Colonic mucosa (tissue), 4 donors: ENCODE measurements around the gene DDX54. TPM values are rescaled to one million over a fixed set of nuclear protein-coding genes. Genes with fewer than 3 reads are reported as not detected.

Experiments
- DNase-seq: peaks from one replicate; pipeline ENCODE4 v3.0.0-alpha.2; 2020
- H3K27ac ChIP-seq: fragments of 200-600 bp; one replicate; pipeline ENCODE4 v1.8.0; 2021
- H3K27me3 ChIP-seq: fragments of 200-600 bp; one replicate; pipeline ENCODE4 v1.8.0; 2021
- H3K36me3 ChIP-seq: fragments of 200-600 bp; one replicate; pipeline ENCODE4 v1.8.0; 2021
- H3K4me1 ChIP-seq: fragments of 200-600 bp; one replicate; pipeline ENCODE4 v1.8.0; 2021; ENCODE audit warnings: mild to moderate bottlenecking
- H3K4me3 ChIP-seq: fragments of 200-600 bp; one replicate; pipeline ENCODE4 v1.8.0; 2021
- H3K9ac ChIP-seq, 2 donors: one replicate each; pipeline ENCODE4 v1.7.0; 2013; ENCODE audit warnings: control low read depth in 2 of 2, low read depth in 2 of 2, low read length in 2 of 2
- H3K9me3 ChIP-seq: fragments of 200-600 bp; one replicate; pipeline ENCODE4 v1.8.0; 2021
- CTCF ChIP-seq: fragments of 200-600 bp; IDR thresholded peaks from one replicate; pipeline ENCODE4 v1.8.0; 2022; ENCODE audit warnings: antibody characterized with exemption, mild to moderate bottlenecking
- intact Hi-C: fragments of 100-400 bp; cut with DNase I; formaldehyde crosslinking; loops from one replicate; pipeline ENCODE4 v1.14.1; 2022
- total RNA-seq, 2 donors: library from RNA; stranded (reverse); fragmentation: NEBNext Ultra II Directional in 1 of 2; extraction: Animal tissue kit (Norgen Biotek cat#: 25700) in 1 of 2; gene quantifications; one replicate each; pipeline ENCODE4 v1.2.1, GENCODE V29; 2021
- donor health status: healthy.
- donor health status: DM: no; HTN: no; CAD: no.
- donor health status: DM: no; HTN: no; CAD: no.

DDX54 gene
- total RNA-seq, 2 donors from 2014 or later, result 54.8 to 98.3 TPM

GRCh38 chr12:113191227-113191626 lies 5.9 kb upstream of the DDX54 start:
- peaks cover 8% of the 10 kb centered on the region for H3K36me3 ChIP-seq
- H3K27ac ChIP-seq, result no peak overlapping the region
- TF ChIP-seq CTCF, result no peak
- H3K9me3 ChIP-seq, result no peaks in the 10 kb centered on the region
- no peaks in the 10 kb centered on the region for H3K27me3 ChIP-seq
- no peak for DNase-seq
- no peak overlapping the region for H3K4me3 ChIP-seq
- H3K4me1 ChIP-seq, result peaks cover 7% of the 10 kb centered on the region
- H3K9ac ChIP-seq, result no peak overlapping the region
- intact Hi-C loops, result loop anchor here (10.0 kb wide), 1 partner anchor 114 kb away; no protein-coding TSS in a partner anchor

- TF ChIP-seq CTCF, result no peak
- no peak for DNase-seq
- intact Hi-C loops, result loop anchor here (10.0 kb wide), 1 partner anchor 114 kb away; no protein-coding TSS in a partner anchor
Observed at GRCh38 chr12:113190761-113191160, 5.5 kb upstream of the DDX54 start.

GRCh38 chr12:113189361-113189760 lies 4.1 kb upstream of the DDX54 start:
- DNase-seq, result no peak
- intact Hi-C loops, result no loop called here
- Histone ChIP-seq H3K4me3 (no peak overlapping the region), H3K4me1 (peaks cover 9% of the 10 kb centered on the region), H3K9ac (no peak overlapping the region), H3K36me3 (peaks cover 8% of the 10 kb centered on the region), H3K27ac (no peak overlapping the region), H3K27me3 (no peaks in the 10 kb centered on the region), H3K9me3 (no peaks in the 10 kb centered on the region)
- no peak for TF ChIP-seq CTCF

More at GRCh38 chr12:113190761-113191160, 5.5 kb upstream of the DDX54 start:
- Histone ChIP-seq H3K27me3 (no peaks in the 10 kb centered on the region), H3K36me3 (peaks cover 8% of the 10 kb centered on the region), H3K9me3 (no peaks in the 10 kb centered on the region), H3K9ac (no peak overlapping the region), H3K27ac (no peak overlapping the region), H3K4me1 (peaks cover 9% of the 10 kb centered on the region), H3K4me3 (no peak overlapping the region)

- no peak for TF ChIP-seq CTCF
- Histone ChIP-seq H3K9me3 (no peaks in the 10 kb centered on the region), H3K4me3 (peak overlapping the region; percentile 98), H3K27ac (no peak overlapping the region), H3K9ac (peak overlapping the region in 1 of 2 donors; percentile 91), H3K27me3 (no peaks in the 10 kb centered on the region), H3K4me1 (peaks cover 14% of the 10 kb centered on the region), H3K36me3 (peaks cover 6% of the 10 kb centered on the region)
- peak; percentile 42 for DNase-seq
- intact Hi-C loops, result no loop called here
Observed at GRCh38 chr12:113186666-113187325, 1.5 kb upstream of the DDX54 start.

- no peak for DNase-seq
- no peaks in the 10 kb centered on the region for H3K36me3 ChIP-seq
- H3K4me1 ChIP-seq, result peaks cover 14% of the 10 kb centered on the region
Observed at GRCh38 chr12:113186033-113186365, 721 bp upstream of the DDX54 start.

More at GRCh38 chr12:113186033-113186365, 721 bp upstream of the DDX54 start:
- H3K9me3 ChIP-seq, result no peaks in the 10 kb centered on the region
- H3K4me3 ChIP-seq, result peak overlapping the region; percentile 98
- H3K27me3 ChIP-seq, result no peaks in the 10 kb centered on the region
- H3K27ac ChIP-seq, result peak overlapping the region; percentile 92
- TF ChIP-seq CTCF, result no peak
- peak overlapping the region; percentile 91 to 99 for H3K9ac ChIP-seq
- intact Hi-C loops, result no loop called here
